MM.1S (cell line): ENCODE data around the gene FAM120B.

ENCODE experiments used
- CTCF ChIP-seq: fragments of 300-600 bp; sonication (generic); IDR thresholded peaks from 2 replicates; pipeline ENCODE4 v1.5.1; 2016; ENCODE audit warnings: antibody characterized with exemption, low read length, mixed read lengths
- EZH2 ChIP-seq: fragments of 300-600 bp; sonication (generic); optimal IDR thresholded peaks from 2 replicates; pipeline ENCODE3; 2017; ENCODE audit warnings: low read depth, mild to moderate bottlenecking, antibody characterized with exemption, low read length, mixed read lengths

DNA sequence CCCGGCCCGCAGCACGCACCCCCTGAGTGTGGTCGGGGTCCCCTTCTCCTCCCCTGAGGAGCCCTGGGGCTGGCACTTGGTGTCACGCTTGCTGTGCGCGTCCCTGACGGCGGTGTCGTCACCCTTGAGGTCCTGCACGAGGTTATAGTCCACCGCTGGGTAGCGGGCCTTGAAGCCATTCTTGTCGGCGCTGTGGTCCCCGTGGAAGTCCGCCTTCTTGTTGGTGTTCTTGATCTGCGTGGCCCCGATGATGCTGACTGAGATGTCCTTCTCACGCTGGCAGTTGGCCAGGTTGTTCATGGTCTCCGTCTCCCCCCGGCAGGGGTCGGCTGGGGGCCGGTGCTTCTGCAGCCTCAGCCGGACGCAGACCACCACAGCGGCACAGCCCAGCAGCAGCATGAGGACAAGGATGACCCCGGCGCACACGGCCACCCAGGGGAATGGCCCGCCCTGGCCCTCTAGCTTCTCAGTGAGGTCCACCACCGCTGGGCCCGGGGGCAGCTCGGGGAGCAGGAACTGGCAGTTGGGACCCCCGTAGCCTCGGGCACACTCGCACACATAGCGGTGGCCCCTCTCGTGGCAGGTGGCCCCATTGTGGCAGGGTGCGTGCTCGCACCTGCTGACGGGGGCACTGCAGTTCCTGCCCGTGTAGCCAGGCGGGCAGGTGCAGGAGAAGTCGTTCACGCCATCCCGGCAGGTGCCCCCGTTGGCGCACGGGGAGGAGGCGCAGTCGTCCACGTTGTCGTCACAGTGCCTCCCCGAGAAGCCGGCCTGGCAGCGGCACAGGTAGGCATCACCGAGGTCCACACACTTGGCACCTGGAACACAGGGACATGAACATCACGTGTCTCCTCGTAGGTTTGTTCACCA lies 23.1 kb upstream of the FAM120B start:
- TF ChIP-seq CTCF: no peak
- no peak for TF ChIP-seq EZH2
